Measurements from ENCODE around the gene CYGB. TPM values are rescaled to one million over a fixed set of nuclear protein-coding genes. Genes with fewer than 3 reads are reported as not detected.

Gene CYGB
- total RNA-seq, 1 donor: 11.7 TPM

DNA sequence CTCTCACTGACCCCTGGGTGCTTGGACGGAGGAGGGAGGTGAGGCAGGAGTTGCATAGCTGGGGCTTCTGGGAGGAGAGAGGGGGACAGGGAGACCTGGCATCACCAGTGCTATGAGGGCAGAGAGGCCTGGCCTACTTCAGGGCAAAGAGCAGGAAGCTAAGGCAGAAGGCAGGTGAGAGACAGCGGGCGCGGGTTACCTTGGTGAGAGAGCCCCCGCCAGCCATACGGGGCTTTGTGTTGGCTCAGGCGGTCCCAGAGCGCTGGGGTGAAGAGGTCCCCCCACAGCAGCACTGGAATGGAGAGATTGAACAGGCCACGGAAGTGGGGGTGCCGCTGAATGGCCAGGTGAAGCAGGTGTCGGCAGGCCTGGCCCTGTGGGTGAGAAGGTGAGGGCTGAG lies 36.7 kb upstream of the CYGB start:
- no peak for DNase-seq (ENCODE audit: low read depth)
- TF ChIP-seq, protein P1, sequence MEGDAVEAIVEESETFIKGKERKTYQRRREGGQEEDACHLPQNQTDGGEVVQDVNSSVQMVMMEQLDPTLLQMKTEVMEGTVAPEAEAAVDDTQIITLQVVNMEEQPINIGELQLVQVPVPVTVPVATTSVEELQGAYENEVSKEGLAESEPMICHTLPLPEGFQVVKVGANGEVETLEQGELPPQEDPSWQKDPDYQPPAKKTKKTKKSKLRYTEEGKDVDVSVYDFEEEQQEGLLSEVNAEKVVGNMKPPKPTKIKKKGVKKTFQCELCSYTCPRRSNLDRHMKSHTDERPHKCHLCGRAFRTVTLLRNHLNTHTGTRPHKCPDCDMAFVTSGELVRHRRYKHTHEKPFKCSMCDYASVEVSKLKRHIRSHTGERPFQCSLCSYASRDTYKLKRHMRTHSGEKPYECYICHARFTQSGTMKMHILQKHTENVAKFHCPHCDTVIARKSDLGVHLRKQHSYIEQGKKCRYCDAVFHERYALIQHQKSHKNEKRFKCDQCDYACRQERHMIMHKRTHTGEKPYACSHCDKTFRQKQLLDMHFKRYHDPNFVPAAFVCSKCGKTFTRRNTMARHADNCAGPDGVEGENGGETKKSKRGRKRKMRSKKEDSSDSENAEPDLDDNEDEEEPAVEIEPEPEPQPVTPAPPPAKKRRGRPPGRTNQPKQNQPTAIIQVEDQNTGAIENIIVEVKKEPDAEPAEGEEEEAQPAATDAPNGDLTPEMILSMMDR (IDR thresholded peaks at IDR 0.05; ENCODE audit: insufficient read depth, low read depth, low read length): no peak
- H3K4me3 ChIP-seq (ENCODE audit: low read depth, low read length): no peak overlapping the region

DNA sequence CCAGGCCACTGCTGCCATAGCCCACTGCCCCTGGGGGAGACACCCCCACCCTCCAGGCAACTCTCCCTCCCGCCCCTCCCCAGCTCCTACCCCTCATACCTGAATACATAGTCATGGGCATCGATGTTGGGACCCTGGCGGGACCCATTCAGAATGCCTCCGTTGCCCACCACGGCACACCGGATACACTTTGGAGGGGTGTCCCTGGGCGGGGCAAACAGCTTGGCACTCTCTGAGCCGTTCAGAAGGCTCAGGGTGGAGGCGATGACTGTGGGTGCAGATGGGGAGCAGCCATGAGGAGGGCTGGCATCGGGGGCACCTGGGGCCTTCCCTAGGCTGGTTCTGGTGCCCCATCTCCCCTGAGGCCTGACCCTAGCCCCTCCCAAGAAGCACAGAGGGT lies 35.6 kb upstream of the CYGB start:
- no peak for DNase-seq (ENCODE audit: low read depth)
- TF ChIP-seq, protein P1 (IDR thresholded peaks at IDR 0.05; ENCODE audit: insufficient read depth, low read depth, low read length): no peak
- H3K4me3 ChIP-seq (ENCODE audit: low read depth, low read length): no peak overlapping the region

DNA sequence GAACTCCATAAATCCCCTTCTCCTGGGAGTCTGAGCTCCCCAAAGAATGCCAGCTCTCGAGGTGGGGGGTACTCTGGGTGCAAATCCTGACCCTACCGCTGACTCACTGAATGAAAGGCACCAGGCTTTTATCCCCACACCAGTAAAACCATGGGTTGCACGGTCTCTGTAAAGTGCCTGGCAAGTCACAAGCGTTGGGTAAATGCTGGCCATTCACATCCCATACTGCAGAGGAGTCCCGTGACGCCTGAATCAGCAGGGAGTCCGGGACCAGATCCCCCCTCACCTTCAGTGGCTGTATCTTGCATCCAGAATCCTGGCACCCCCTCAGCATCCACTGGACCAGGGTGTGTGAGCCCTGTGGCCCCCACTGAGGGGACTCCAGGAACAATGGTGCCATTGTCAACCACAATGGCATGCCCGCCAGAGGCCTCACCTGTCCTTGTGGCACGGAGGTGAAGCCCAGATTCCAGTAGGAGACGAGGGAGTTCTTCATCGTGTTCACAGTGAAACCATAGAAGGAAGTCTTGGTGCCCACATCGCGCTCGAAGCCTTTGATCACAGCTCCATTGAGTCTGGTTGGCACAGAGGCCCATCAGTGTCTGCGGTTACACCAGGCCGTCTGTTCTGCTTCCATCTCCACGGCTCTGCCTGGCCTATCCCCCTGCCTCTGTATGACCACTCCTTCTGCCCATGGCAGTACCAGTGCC lies 34.8 kb upstream of the CYGB start:
- DNase-seq (ENCODE audit: low read depth): no peak

DNA sequence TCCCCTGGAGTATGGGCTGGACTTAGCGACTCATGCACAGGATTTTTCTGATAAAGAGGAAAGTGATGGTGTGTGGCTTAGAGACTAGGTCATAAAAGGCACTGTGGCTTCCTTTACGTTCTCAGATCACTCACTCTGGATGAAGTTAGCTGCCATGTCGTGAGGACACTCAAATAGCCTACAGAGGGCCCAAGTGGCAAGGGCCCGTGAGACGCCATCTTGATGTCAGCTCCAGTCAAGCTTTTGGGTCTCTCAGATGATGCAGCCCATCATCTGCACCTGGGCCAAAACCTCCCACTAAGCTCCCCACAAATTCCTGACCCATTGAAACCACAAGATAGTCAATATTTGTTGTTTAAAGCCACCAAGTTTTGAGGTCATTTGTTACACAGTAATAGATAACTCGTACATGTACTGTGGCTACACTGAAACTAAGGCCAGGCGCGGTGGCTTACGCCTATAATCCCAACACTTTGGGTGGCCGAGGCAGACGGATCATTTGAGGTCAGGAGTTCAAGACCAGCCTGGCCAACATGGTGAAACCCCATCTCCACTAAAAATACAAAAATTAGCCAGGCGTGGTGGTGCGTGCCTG lies 33.5 kb upstream of the CYGB start:
- no peak overlapping the region for H3K4me3 ChIP-seq (ENCODE audit: low read depth, low read length)
- TF ChIP-seq, protein P1 (IDR thresholded peaks at IDR 0.05; ENCODE audit: insufficient read depth, low read depth, low read length): no peak
- DNase-seq (ENCODE audit: low read depth): no peak

More for the DNA sequence above, 34.8 kb upstream of the CYGB start:
- H3K4me3 ChIP-seq (ENCODE audit: low read depth, low read length): no peak overlapping the region
- TF ChIP-seq, protein P1 (IDR thresholded peaks at IDR 0.05; ENCODE audit: insufficient read depth, low read depth, low read length): no peak

DNA sequence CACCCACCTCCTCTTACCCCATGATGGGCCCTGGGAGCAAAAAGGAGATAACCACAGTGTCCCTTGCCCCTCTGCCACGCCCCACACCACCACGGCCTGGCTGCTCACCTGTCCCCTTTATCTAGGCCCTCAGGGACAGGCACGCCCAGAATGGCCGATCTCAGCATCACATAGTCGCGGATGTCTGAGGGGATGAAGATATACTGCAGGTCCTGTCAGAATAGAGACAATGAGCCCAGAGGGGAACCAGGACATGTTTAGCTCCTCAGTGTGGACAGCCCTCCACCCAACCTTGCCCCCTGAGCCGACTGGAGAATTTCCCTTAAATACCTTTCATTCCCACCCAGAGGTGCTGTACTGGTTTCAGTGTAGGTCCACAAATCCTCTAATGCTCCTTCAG lies 32.9 kb upstream of the CYGB start:
- TF ChIP-seq, protein P1 (IDR thresholded peaks at IDR 0.05; ENCODE audit: insufficient read depth, low read depth, low read length): no peak
- DNase-seq (ENCODE audit: low read depth): no peak
- no peak overlapping the region for H3K4me3 ChIP-seq (ENCODE audit: low read depth, low read length)

DNA sequence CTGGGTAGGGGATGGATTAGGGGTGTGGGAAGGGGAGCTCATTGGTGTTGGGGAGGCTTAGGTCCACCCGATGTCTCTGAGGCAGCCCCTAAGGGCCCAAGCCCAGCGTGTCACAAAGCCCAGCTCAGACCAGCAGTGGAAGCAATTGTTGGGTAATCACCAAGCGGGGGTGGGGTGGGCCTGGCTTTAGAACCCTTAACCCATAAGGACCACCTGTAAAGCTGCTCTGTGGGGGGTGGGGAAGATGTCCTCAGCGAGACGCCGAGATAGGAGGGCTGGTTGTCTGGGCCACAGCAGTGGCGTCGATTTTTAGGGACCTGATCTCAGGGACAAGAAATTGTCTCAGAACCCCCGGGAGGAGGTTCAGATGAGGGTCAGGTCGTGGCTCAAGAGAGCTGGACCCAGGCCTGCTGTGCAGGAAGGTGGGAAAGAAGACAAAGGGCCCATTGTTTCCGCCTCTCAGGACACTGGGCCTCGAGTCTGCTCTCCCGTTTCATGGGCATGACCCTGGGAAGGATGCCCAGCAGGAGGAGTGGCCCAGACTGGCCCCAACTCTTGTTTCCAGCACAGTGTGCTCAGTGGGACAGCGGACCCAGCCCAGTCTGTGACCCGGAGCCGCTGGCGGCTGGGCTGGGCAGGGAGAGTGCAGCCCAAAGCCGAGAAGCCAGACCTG lies 32.2 kb upstream of the CYGB start:
- TF ChIP-seq, protein P1 (IDR thresholded peaks at IDR 0.05; ENCODE audit: insufficient read depth, low read depth, low read length): no peak
- no peak for DNase-seq (ENCODE audit: low read depth)
- H3K4me3 ChIP-seq (ENCODE audit: low read depth, low read length): no peak overlapping the region

All from fibroblast of villous mesenchyme (primary cell).